MM.1S (cell line): ENCODE data around the gene DUSP23.

Experiments used
- DNase-seq: peaks from one replicate; pipeline ENCODE4 v3.0.0-alpha.2; 2015
- H2AFZ ChIP-seq: fragments of 300-600 bp; sonication (generic); 2 replicates; pipeline ENCODE4 v1.6.0; 2016; ENCODE audit warnings: antibody characterized with exemption, low read length
- H3F3A ChIP-seq: fragments of 300-600 bp; sonication (generic); 2 replicates; pipeline ENCODE4 v1.6.1; 2016; ENCODE audit warnings: mild to moderate bottlenecking, antibody characterized with exemption, low read length, moderate library complexity, mixed read lengths; ENCODE audit not compliant: insufficient read depth
- H3K27ac ChIP-seq: fragments of 300-600 bp; sonication (generic); 2 replicates; pipeline ENCODE4 v1.5.1; 2016; ENCODE audit warnings: mild to moderate bottlenecking, low read length
- H3K27me3 ChIP-seq: fragments of 300-600 bp; sonication (generic); replicated peaks from 2 replicates; pipeline ENCODE4 v1.6.0; 2016; ENCODE audit warnings: low read length; ENCODE audit not compliant: insufficient read depth
- H3K36me3 ChIP-seq: fragments of 300-600 bp; sonication (generic); replicated peaks from 2 replicates; pipeline ENCODE4 v1.6.1; 2016; ENCODE audit warnings: mild to moderate bottlenecking, low read length, mixed read lengths; ENCODE audit not compliant: insufficient read depth
- H3K4me1 ChIP-seq: fragments of 300-600 bp; sonication (generic); 2 replicates; pipeline ENCODE4 v1.6.1; 2016; ENCODE audit warnings: low read length, mixed read lengths
- H3K4me2 ChIP-seq: fragments of 300-600 bp; sonication (generic); 2 replicates; pipeline ENCODE4 v1.6.0; 2016; ENCODE audit warnings: low read depth, low read length
- H3K4me3 ChIP-seq: fragments of 300-600 bp; sonication (generic); 2 replicates; pipeline ENCODE4 v1.5.1; 2016; ENCODE audit warnings: low read length, mixed read lengths
- H3K79me2 ChIP-seq: fragments of 300-600 bp; sonication (generic); 2 replicates; pipeline ENCODE4 v1.6.1; 2016; ENCODE audit warnings: mixed run types, low read length, mixed read lengths
- H3K9ac ChIP-seq: fragments of 300-600 bp; sonication (generic); 2 replicates; pipeline ENCODE4 v1.6.1; 2016; ENCODE audit warnings: low read length, mixed read lengths
- H3K9me2 ChIP-seq: fragments of 300-600 bp; sonication (generic); replicated peaks from 2 replicates; pipeline ENCODE4 v1.6.1; 2016; ENCODE audit warnings: mild to moderate bottlenecking, low read length, mixed read lengths; ENCODE audit not compliant: insufficient read depth
- H3K9me3 ChIP-seq: fragments of 300-600 bp; sonication (generic); replicated peaks from 2 replicates; pipeline ENCODE4 v1.6.1; 2016; ENCODE audit warnings: mild to moderate bottlenecking, low read length, mixed read lengths; ENCODE audit not compliant: insufficient read depth
- H4K20me1 ChIP-seq: fragments of 300-600 bp; sonication (generic); 2 replicates; pipeline ENCODE4 v1.6.1; 2016; ENCODE audit warnings: mild to moderate bottlenecking, low read length, moderate library complexity, mixed read lengths; ENCODE audit not compliant: insufficient read depth
- EZH2 ChIP-seq: fragments of 300-600 bp; sonication (generic); optimal IDR thresholded peaks from 2 replicates; pipeline ENCODE3; 2017; ENCODE audit warnings: low read depth, mild to moderate bottlenecking, antibody characterized with exemption, low read length, mixed read lengths
- EZH2phosphoT487 ChIP-seq: fragments of 300-600 bp; sonication (generic); IDR thresholded peaks from 2 replicates; pipeline ENCODE4 v1.6.1; 2018; ENCODE audit warnings: antibody characterized with exemption, low read length
- TF ChIP-seq, protein P1 (sequence below): fragments of 300-600 bp; sonication (generic); IDR thresholded peaks from 2 replicates; pipeline ENCODE4 v1.5.1; 2016; ENCODE audit warnings: antibody characterized with exemption, low read length, mixed read lengths

Gene DUSP23

GRCh38 chr1:159821171-159821867, 40.6 kb downstream of the DUSP23 start:
- no peaks in the 10 kb centered on the region for H3K36me3 ChIP-seq
- H3K27me3 ChIP-seq = no peaks in the 10 kb centered on the region
- no peak overlapping the region for H3K9ac ChIP-seq
- DNase-seq = no peak
- H3K4me2 ChIP-seq = no peak overlapping the region
- H3K27ac ChIP-seq = no peak overlapping the region
- no peaks in the 10 kb centered on the region for H3K79me2 ChIP-seq
- TF ChIP-seq, protein P1, sequence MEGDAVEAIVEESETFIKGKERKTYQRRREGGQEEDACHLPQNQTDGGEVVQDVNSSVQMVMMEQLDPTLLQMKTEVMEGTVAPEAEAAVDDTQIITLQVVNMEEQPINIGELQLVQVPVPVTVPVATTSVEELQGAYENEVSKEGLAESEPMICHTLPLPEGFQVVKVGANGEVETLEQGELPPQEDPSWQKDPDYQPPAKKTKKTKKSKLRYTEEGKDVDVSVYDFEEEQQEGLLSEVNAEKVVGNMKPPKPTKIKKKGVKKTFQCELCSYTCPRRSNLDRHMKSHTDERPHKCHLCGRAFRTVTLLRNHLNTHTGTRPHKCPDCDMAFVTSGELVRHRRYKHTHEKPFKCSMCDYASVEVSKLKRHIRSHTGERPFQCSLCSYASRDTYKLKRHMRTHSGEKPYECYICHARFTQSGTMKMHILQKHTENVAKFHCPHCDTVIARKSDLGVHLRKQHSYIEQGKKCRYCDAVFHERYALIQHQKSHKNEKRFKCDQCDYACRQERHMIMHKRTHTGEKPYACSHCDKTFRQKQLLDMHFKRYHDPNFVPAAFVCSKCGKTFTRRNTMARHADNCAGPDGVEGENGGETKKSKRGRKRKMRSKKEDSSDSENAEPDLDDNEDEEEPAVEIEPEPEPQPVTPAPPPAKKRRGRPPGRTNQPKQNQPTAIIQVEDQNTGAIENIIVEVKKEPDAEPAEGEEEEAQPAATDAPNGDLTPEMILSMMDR = no peak
- TF ChIP-seq EZH2phosphoT487 (no peak), EZH2 (no peak)
- peaks cover 19% of the 10 kb centered on the region for H3F3A ChIP-seq
- H3K4me1 ChIP-seq = peaks cover 20% of the 10 kb centered on the region
- H3K9me3 ChIP-seq = no peaks in the 10 kb centered on the region
- no peak overlapping the region for H2AFZ ChIP-seq
- no peak overlapping the region for H3K4me3 ChIP-seq
- no peaks in the 10 kb centered on the region for H3K9me2 ChIP-seq
- H4K20me1 ChIP-seq = no peaks in the 10 kb centered on the region

GRCh38 chr1:159823406-159823805, 42.6 kb downstream of the DUSP23 start:
- H3K27ac ChIP-seq = no peak overlapping the region
- H3K79me2 ChIP-seq = no peaks in the 10 kb centered on the region
- no peak overlapping the region for H2AFZ ChIP-seq
- H3K9me2 ChIP-seq = no peaks in the 10 kb centered on the region
- no peaks in the 10 kb centered on the region for H3K36me3 ChIP-seq
- no peaks in the 10 kb centered on the region for H4K20me1 ChIP-seq
- H3K9ac ChIP-seq = no peak overlapping the region
- H3K4me2 ChIP-seq = no peak overlapping the region
- peaks cover 19% of the 10 kb centered on the region for H3K4me1 ChIP-seq
- peaks cover 7% of the 10 kb centered on the region for H3F3A ChIP-seq
- H3K27me3 ChIP-seq = no peaks in the 10 kb centered on the region
- H3K9me3 ChIP-seq = no peaks in the 10 kb centered on the region
- no peak overlapping the region for H3K4me3 ChIP-seq
- DNase-seq = no peak
- TF ChIP-seq EZH2phosphoT487 = no peak
- TF ChIP-seq EZH2 = no peak
- TF ChIP-seq, protein P1 = no peak

DNA sequence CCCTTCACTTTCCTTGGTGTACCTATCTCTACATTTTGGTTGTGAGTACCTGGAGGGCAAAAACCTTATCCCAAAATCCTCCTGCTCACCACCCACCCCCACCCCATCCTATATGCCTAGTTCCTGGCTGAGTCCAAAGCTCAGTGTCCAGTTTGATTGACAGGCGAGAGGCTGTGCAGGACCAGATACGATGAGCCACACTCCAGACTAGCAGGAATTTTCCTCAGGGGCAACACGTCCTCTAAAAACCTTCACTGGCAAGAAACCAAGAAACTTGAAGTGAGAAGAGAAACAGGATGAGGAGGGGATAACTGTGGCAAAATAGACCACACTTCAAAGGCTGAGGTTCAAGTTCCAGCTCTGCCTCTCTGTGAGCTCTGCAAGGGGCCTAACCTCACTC, 44.8 kb downstream of the DUSP23 start:
- H3K27ac ChIP-seq = no peak overlapping the region
- no peak overlapping the region for H3K9ac ChIP-seq
- H3K4me1 ChIP-seq = peaks cover 20% of the 10 kb centered on the region
- DNase-seq = no peak
- H3K9me2 ChIP-seq = no peaks in the 10 kb centered on the region
- no peak overlapping the region for H3K4me3 ChIP-seq
- no peaks in the 10 kb centered on the region for H3K79me2 ChIP-seq
- no peaks in the 10 kb centered on the region for H4K20me1 ChIP-seq
- no peaks in the 10 kb centered on the region for H3K36me3 ChIP-seq
- H3K27me3 ChIP-seq = no peaks in the 10 kb centered on the region
- H3F3A ChIP-seq = peaks cover 5% of the 10 kb centered on the region; the same call in 1 of the 2 replicates
- no peak overlapping the region for H2AFZ ChIP-seq
- H3K4me2 ChIP-seq = no peak overlapping the region
- no peaks in the 10 kb centered on the region for H3K9me3 ChIP-seq
- no peak for TF ChIP-seq EZH2phosphoT487
- TF ChIP-seq EZH2 = no peak
- TF ChIP-seq, protein P1 = no peak
